Activated B cell treated with CpG ODN at 0.5 μM for 24 hours (primary cell): ENCODE results near the gene ANKRD65. TPM values are rescaled to one million over a fixed set of nuclear protein-coding genes. Genes with fewer than 3 reads are reported as not detected.

Source experiments
- ATAC-seq: fragments of 200-7000 bp; cut with Tn5 transposase; one replicate; pipeline ENCODE4 v1.10.0; 2021; ENCODE audit warnings: low read depth, mild to moderate bottlenecking, moderate library complexity
- CTCF ChIA-PET: fragments of 350-600 bp; sonication (Branson Sonifier 250); formaldehyde crosslinking; loops from one replicate; lab custom pipeline; 2021; ENCODE audit warnings: antibody characterized with exemption; lab: Charles Lee
- POLR2A ChIA-PET: fragments of 350-600 bp; sonication (Branson Sonifier 250); formaldehyde crosslinking; loops from one replicate; lab custom pipeline; 2021; ENCODE audit warnings: antibody characterized with exemption; lab: Charles Lee
- DNase-seq: peaks from one replicate; pipeline ENCODE4 v3.0.0; 2022
- H3K27ac Mint-ChIP-seq: one replicate; pipeline ENCODE4 v1.8.0; 2020; ENCODE audit warnings: mixed read lengths
- H3K27me3 Mint-ChIP-seq: one replicate; pipeline ENCODE4 v1.8.0; 2021; ENCODE audit warnings: mixed read lengths
- H3K36me3 Mint-ChIP-seq: one replicate; pipeline ENCODE4 v1.8.0; 2021; ENCODE audit warnings: low read depth, mixed read lengths
- H3K4me1 Mint-ChIP-seq: one replicate; pipeline ENCODE4 v1.8.0; 2021; ENCODE audit warnings: mixed read lengths
- H3K4me3 Mint-ChIP-seq: one replicate; pipeline ENCODE4 v1.8.0; 2020; ENCODE audit warnings: mild to moderate bottlenecking, mixed read lengths
- H3K9me3 Mint-ChIP-seq: one replicate; pipeline ENCODE4 v1.8.0; 2020; ENCODE audit warnings: mixed read lengths
- CTCF ChIP-seq: fragments of 200-600 bp; IDR thresholded peaks from one replicate; pipeline ENCODE4 v1.8.0; 2022; ENCODE audit warnings: antibody characterized with exemption, mild to moderate bottlenecking
- intact Hi-C: fragments of 100-400 bp; cut with micrococcal nuclease; formaldehyde crosslinking; loops from one replicate; pipeline ENCODE4 v1.15.1; 2024
- total RNA-seq: library from RNA; stranded (reverse); gene quantifications from 2 replicates; pipeline ENCODE4 v1.2.3, GENCODE V29; 2022

The ANKRD65 gene
- total RNA-seq, 1 donor from 2014 or later: 0.13 TPM

GRCh38 chr1:1427820-1428148 lies 6.7 kb upstream of the ANKRD65 start:
- H3K27me3 Mint-ChIP-seq: peaks cover 19% of the 10 kb centered on the region
- H3K9me3 Mint-ChIP-seq: no peaks in the 10 kb centered on the region
- ATAC-seq: no peak
- no peaks in the 10 kb centered on the region for H3K36me3 Mint-ChIP-seq
- no peaks in the 10 kb centered on the region for H3K4me1 Mint-ChIP-seq
- intact Hi-C loops: no loop called here
- POLR2A ChIA-PET: no interaction called here
- no peak for DNase-seq
- no peak overlapping the region for H3K4me3 Mint-ChIP-seq
- TF ChIP-seq CTCF: no peak
- H3K27ac Mint-ChIP-seq: no peak overlapping the region
- CTCF ChIA-PET: no interaction called here

- H3K27ac Mint-ChIP-seq: no peak overlapping the region
- H3K4me3 Mint-ChIP-seq: no peak overlapping the region
- intact Hi-C loops: no loop called here
- H3K4me1 Mint-ChIP-seq: no peaks in the 10 kb centered on the region
- H3K9me3 Mint-ChIP-seq: no peaks in the 10 kb centered on the region
- DNase-seq (no peak), ATAC-seq (no peak)
- TF ChIP-seq CTCF: no peak
- peaks cover 20% of the 10 kb centered on the region for H3K27me3 Mint-ChIP-seq
- ChIA-PET CTCF (no interaction called here), POLR2A (no interaction called here)
- no peaks in the 10 kb centered on the region for H3K36me3 Mint-ChIP-seq
These were observed 6.2 kb upstream of the ANKRD65 start for GRCh38 chr1:1427106-1427819.

- ATAC-seq (no peak), DNase-seq (no peak)
- Mint-ChIP-seq H3K9me3 (no peaks in the 10 kb centered on the region), H3K36me3 (no peaks in the 10 kb centered on the region), H3K4me3 (no peak overlapping the region), H3K27me3 (peaks cover 22% of the 10 kb centered on the region), H3K4me1 (no peaks in the 10 kb centered on the region), H3K27ac (no peak overlapping the region)
- CTCF ChIA-PET: no interaction called here
- POLR2A ChIA-PET: interaction anchor here (0.6 kb wide), 1 partner anchor 87 kb away, joined by 3 read pairs; no protein-coding TSS in a partner anchor
- intact Hi-C loops: no loop called here
- TF ChIP-seq CTCF: no peak
These were observed 5.5 kb upstream of the ANKRD65 start for GRCh38 chr1:1426496-1427105.

- no peak for TF ChIP-seq CTCF
- CTCF ChIA-PET: no interaction called here
- no peak for DNase-seq
These were observed 4.8 kb upstream of the ANKRD65 start for GRCh38 chr1:1425753-1426495.

GRCh38 chr1:1425426-1425752 lies 4.3 kb upstream of the ANKRD65 start:
- no peak for ATAC-seq
- H3K4me3 Mint-ChIP-seq: no peak overlapping the region
- no peaks in the 10 kb centered on the region for H3K9me3 Mint-ChIP-seq
- H3K4me1 Mint-ChIP-seq: no peaks in the 10 kb centered on the region
- intact Hi-C loops: no loop called here
- no peak for DNase-seq
- ChIA-PET POLR2A (no interaction called here), CTCF (no interaction called here)
- no peak overlapping the region for H3K27ac Mint-ChIP-seq
- no peak for TF ChIP-seq CTCF
- peaks cover 22% of the 10 kb centered on the region for H3K27me3 Mint-ChIP-seq
- no peaks in the 10 kb centered on the region for H3K36me3 Mint-ChIP-seq

More at GRCh38 chr1:1425753-1426495, 4.8 kb upstream of the ANKRD65 start:
- no peak for ATAC-seq
- H3K4me1 Mint-ChIP-seq: no peaks in the 10 kb centered on the region
- H3K9me3 Mint-ChIP-seq: no peaks in the 10 kb centered on the region
- POLR2A ChIA-PET: interaction anchor here (0.6 kb wide), 1 partner anchor 86 kb away, joined by 3 read pairs; no protein-coding TSS in a partner anchor
- intact Hi-C loops: no loop called here
- peaks cover 22% of the 10 kb centered on the region for H3K27me3 Mint-ChIP-seq
- H3K4me3 Mint-ChIP-seq: no peak overlapping the region
- H3K27ac Mint-ChIP-seq: no peak overlapping the region
- H3K36me3 Mint-ChIP-seq: no peaks in the 10 kb centered on the region
